KMS-11 (cell line): ENCODE measurements around the gene TAC4.
"Not testable (repeated sequence)": the region's sequence is repeated elsewhere in the genome, so short reads cannot be mapped to it uniquely, and the experiment has no call there.

Experiments
- H2AFZ ChIP-seq: fragments of 200-600 bp; sonication (generic); 2 replicates; pipeline ENCODE4 v1.6.1; 2016; ENCODE audit warnings: antibody characterized with exemption, mixed run types, low read depth
- H3K27ac ChIP-seq: fragments of 200-600 bp; sonication (generic); 2 replicates; pipeline ENCODE4 v1.6.1; 2016; ENCODE audit warnings: mild to moderate bottlenecking, mixed run types
- H3K27me3 ChIP-seq: fragments of 200-600 bp; sonication (generic); 2 replicates; pipeline ENCODE4 v1.6.1; 2017; ENCODE audit warnings: mild to moderate bottlenecking, low read depth, mixed run types, moderate library complexity; ENCODE audit not compliant: insufficient read depth
- H3K36me3 ChIP-seq: fragments of 200-600 bp; sonication (generic); 2 replicates; pipeline ENCODE4 v1.6.1; 2017; ENCODE audit warnings: mild to moderate bottlenecking, mixed run types; ENCODE audit not compliant: insufficient read depth
- H3K4me1 ChIP-seq: fragments of 200-600 bp; sonication (generic); 2 replicates; pipeline ENCODE4 v1.6.1; 2016; ENCODE audit warnings: mild to moderate bottlenecking, low read depth, mixed run types; ENCODE audit not compliant: poor library complexity, severe bottlenecking
- H3K4me2 ChIP-seq: fragments of 200-600 bp; sonication (generic); 2 replicates; pipeline ENCODE4 v1.7.0; 2016; ENCODE audit warnings: mild to moderate bottlenecking, mixed run types
- H3K4me3 ChIP-seq: fragments of 200-600 bp; sonication (generic); IDR thresholded peaks from 2 replicates; pipeline ENCODE4 v1.6.1; 2017; ENCODE audit warnings: low read depth, low read length, mixed read lengths; ENCODE audit not compliant: insufficient read depth
- H3K79me2 ChIP-seq: fragments of 200-600 bp; sonication (generic); 2 replicates; pipeline ENCODE4 v1.6.1; 2016; ENCODE audit warnings: low read depth, mixed run types; ENCODE audit not compliant: insufficient read depth
- H3K9ac ChIP-seq: fragments of 200-600 bp; sonication (generic); 2 replicates; pipeline ENCODE4 v1.6.1; 2016; ENCODE audit warnings: mild to moderate bottlenecking, mixed run types
- H4K20me1 ChIP-seq: fragments of 200-600 bp; sonication (generic); 2 replicates; pipeline ENCODE4 v1.6.1; 2016; ENCODE audit warnings: mild to moderate bottlenecking, mixed run types; ENCODE audit not compliant: insufficient read depth
- TF ChIP-seq, protein P1 (sequence below): fragments of 200-600 bp; sonication (generic); conservative IDR thresholded peaks from 2 replicates; pipeline ENCODE4 v1.6.1; 2017; ENCODE audit warnings: low read depth, mild to moderate bottlenecking, antibody characterized with exemption, low read length, moderate library complexity, mixed read lengths

Gene TAC4

DNA sequence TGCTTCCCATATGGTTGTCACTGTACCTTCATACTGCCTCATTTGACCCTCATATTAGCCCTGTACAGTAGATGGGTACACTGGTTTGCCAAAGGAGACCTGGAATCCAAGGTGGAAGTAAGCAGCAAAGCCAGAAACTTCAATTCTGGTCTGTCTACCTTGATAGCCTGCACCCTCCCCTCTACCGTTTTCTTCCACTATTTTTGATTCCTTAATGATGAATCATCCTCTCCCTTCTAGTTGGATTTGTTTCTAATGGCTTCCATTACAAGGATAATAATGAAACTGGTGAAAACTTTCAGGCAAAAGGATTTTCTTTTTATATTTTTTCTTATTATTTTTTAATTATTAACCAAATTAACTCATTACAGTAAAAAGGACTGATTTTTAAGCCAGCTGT, 17.3 kb downstream of the TAC4 start:
- Histone ChIP-seq H3K36me3 (peaks cover 15% of the 10 kb centered on the region; the same call in 1 of the 2 replicates), H3K4me2 (no peak overlapping the region), H3K27me3 (no peaks in the 10 kb centered on the region), H3K4me1 (no peaks in the 10 kb centered on the region), H3K9ac (no peak overlapping the region), H2AFZ (no peak overlapping the region), H3K79me2 (no peaks in the 10 kb centered on the region), H4K20me1 (no peaks in the 10 kb centered on the region), H3K27ac (no peak overlapping the region), H3K4me3 (no peak overlapping the region)
- TF ChIP-seq, protein P1, sequence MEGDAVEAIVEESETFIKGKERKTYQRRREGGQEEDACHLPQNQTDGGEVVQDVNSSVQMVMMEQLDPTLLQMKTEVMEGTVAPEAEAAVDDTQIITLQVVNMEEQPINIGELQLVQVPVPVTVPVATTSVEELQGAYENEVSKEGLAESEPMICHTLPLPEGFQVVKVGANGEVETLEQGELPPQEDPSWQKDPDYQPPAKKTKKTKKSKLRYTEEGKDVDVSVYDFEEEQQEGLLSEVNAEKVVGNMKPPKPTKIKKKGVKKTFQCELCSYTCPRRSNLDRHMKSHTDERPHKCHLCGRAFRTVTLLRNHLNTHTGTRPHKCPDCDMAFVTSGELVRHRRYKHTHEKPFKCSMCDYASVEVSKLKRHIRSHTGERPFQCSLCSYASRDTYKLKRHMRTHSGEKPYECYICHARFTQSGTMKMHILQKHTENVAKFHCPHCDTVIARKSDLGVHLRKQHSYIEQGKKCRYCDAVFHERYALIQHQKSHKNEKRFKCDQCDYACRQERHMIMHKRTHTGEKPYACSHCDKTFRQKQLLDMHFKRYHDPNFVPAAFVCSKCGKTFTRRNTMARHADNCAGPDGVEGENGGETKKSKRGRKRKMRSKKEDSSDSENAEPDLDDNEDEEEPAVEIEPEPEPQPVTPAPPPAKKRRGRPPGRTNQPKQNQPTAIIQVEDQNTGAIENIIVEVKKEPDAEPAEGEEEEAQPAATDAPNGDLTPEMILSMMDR, result no peak

- Histone ChIP-seq H3K4me1 (peaks cover 10% of the 10 kb centered on the region), H3K4me2 (no peak overlapping the region), H2AFZ (no peak overlapping the region), H3K27ac (no peak overlapping the region), H4K20me1 (no peaks in the 10 kb centered on the region), H3K79me2 (no peaks in the 10 kb centered on the region), H3K4me3 (no peak overlapping the region), H3K9ac (no peak overlapping the region), H3K27me3 (no peaks in the 10 kb centered on the region), H3K36me3 (peaks cover 21% of the 10 kb centered on the region; the same call in 1 of the 2 replicates)
- TF ChIP-seq, protein P1, result no peak
Measured at GRCh38 chr17:49829026-49829425, 18.8 kb downstream of the TAC4 start.

DNA sequence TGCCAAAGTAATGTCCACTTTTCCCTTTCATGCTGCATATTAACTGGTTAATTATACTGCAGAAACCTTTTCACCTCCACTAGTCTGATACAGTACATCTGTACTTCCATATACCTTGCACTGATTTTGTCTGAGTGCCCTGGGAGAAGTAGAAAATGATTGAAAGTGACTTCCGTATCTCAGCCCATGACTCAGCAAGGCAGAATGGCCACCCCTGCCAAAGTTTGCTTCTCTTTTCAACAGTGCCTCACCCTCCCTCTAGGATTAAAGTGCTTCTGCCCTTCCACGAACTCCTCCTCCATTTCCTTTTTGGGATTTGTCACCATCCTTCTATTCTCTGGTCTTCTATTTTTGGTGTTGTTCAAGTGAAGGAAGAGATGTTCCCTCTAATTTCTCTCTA, 19.5 kb downstream of the TAC4 start:
- not testable (repeated sequence) for H3K79me2 ChIP-seq, H3K4me3 ChIP-seq, H3K4me2 ChIP-seq, H3K9ac ChIP-seq, H4K20me1 ChIP-seq, H2AFZ ChIP-seq, H3K27ac ChIP-seq, H3K27me3 ChIP-seq
- H3K36me3 ChIP-seq, result peaks cover 21% of the 10 kb centered on the region; the same call in 1 of the 2 replicates
- peaks cover 17% of the 10 kb centered on the region for H3K4me1 ChIP-seq

DNA sequence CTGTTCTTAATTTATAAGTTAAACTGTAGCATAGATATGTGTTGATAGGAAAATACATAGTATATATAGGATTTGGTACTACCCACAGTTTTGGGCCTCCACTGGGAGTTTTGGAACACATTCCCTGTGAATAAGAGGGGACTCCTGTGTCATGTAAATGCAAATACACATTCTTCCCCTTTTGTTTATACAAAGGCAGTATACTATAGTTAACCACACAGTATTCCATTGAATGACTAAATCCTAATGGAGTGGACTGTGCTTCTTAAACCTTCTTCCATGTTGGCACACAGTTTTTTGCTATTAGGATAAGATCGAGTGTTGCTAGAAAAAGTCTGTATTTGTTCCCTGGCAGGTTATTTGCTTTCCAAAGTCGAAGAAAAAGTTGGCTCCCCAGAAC, 22.2 kb downstream of the TAC4 start:
- no peak overlapping the region for H2AFZ ChIP-seq
- H3K27me3 ChIP-seq, result no peaks in the 10 kb centered on the region
- no peak overlapping the region for H3K27ac ChIP-seq
- no peaks in the 10 kb centered on the region for H3K79me2 ChIP-seq
- no peak overlapping the region for H3K4me2 ChIP-seq
- H4K20me1 ChIP-seq, result no peaks in the 10 kb centered on the region
- TF ChIP-seq, protein P1, result no peak
- H3K4me1 ChIP-seq, result peaks cover 44% of the 10 kb centered on the region
- H3K9ac ChIP-seq, result no peak overlapping the region
- peaks cover 32% of the 10 kb centered on the region; the same call in 1 of the 2 replicates for H3K36me3 ChIP-seq
- no peak overlapping the region for H3K4me3 ChIP-seq

- Histone ChIP-seq H3K27me3 (no peaks in the 10 kb centered on the region), H2AFZ (no peak overlapping the region), H3K4me1 (peaks cover 48% of the 10 kb centered on the region), H3K27ac (peak overlapping the region; percentile 30; the same call in 1 of the 2 replicates), H3K79me2 (no peaks in the 10 kb centered on the region), H4K20me1 (no peaks in the 10 kb centered on the region), H3K4me3 (no peak overlapping the region), H3K9ac (no peak overlapping the region), H3K36me3 (peaks cover 32% of the 10 kb centered on the region; the same call in 1 of the 2 replicates), H3K4me2 (peak overlapping the region; percentile 32; the same call in 1 of the 2 replicates)
- TF ChIP-seq, protein P1, result no peak
Measured at GRCh38 chr17:49823614-49824013, 24.3 kb downstream of the TAC4 start.
